Neural progenitor cell (in vitro differentiated cells): Measurements from ENCODE around the gene SPG11. TPM values are rescaled to one million over a fixed set of nuclear protein-coding genes. Genes with fewer than 3 reads are reported as not detected.

Experiments used
- DNase-seq: peaks from one replicate; pipeline ENCODE4 v3.0.0-alpha.2; 2016; ENCODE audit warnings: low spot score
- H2AFZ ChIP-seq: fragments of 200-600 bp; sonication (generic); replicated peaks from 2 replicates; pipeline ENCODE4 v1.6.1; 2016; ENCODE audit warnings: antibody characterized with exemption
- H3F3A ChIP-seq: fragments of 200-600 bp; sonication (generic); 2 replicates; pipeline ENCODE4 v1.6.1; 2016; ENCODE audit warnings: antibody characterized with exemption, low read depth
- H3K27ac ChIP-seq: fragments of 200-600 bp; sonication (generic); 2 replicates; pipeline ENCODE4 v1.5.1; 2016; ENCODE audit warnings: mild to moderate bottlenecking
- H3K27me3 ChIP-seq: fragments of 200-600 bp; sonication (generic); 2 replicates; pipeline ENCODE4 v1.6.1; 2016; ENCODE audit warnings: mild to moderate bottlenecking, moderate library complexity
- H3K36me3 ChIP-seq: fragments of 200-600 bp; sonication (generic); 2 replicates; pipeline ENCODE4 v1.5.1; 2016
- H3K4me1 ChIP-seq: fragments of 200-600 bp; sonication (generic); 2 replicates; pipeline ENCODE4 v1.6.1; 2016; ENCODE audit warnings: mixed run types
- H3K4me2 ChIP-seq: fragments of 200-600 bp; sonication (generic); 2 replicates; pipeline ENCODE4 v1.6.1; 2016
- H3K4me3 ChIP-seq: fragments of 200-600 bp; sonication (generic); 2 replicates; pipeline ENCODE4 v1.5.1; 2016
- H3K79me2 ChIP-seq: fragments of 200-600 bp; sonication (generic); 2 replicates; pipeline ENCODE4 v1.6.1; 2016; ENCODE audit warnings: low read depth
- H3K9ac ChIP-seq: fragments of 200-600 bp; sonication (generic); 2 replicates; pipeline ENCODE4 v1.6.1; 2016
- H3K9me3 ChIP-seq: fragments of 200-600 bp; sonication (generic); 2 replicates; pipeline ENCODE4 v1.5.1; 2016; ENCODE audit warnings: low read depth
- H4K20me1 ChIP-seq: fragments of 200-600 bp; sonication (generic); 2 replicates; pipeline ENCODE4 v1.6.1; 2016; ENCODE audit warnings: low read depth
- H3K27ac Mint-ChIP-seq: 3 replicates; pipeline ENCODE4 v1.8.0; 2021; ENCODE audit warnings: mixed read lengths
- H3K27me3 Mint-ChIP-seq: 2 replicates; pipeline ENCODE4 v1.8.0; 2022; ENCODE audit warnings: low read depth, mild to moderate bottlenecking, inconsistent platforms, moderate library complexity, mixed read lengths; ENCODE audit not compliant: insufficient read depth
- H3K36me3 Mint-ChIP-seq: 3 replicates; pipeline ENCODE4 v1.8.0; 2021; ENCODE audit warnings: mixed read lengths
- H3K4me1 Mint-ChIP-seq: 3 replicates; pipeline ENCODE4 v1.8.0; 2021; ENCODE audit warnings: mixed read lengths
- H3K4me3 Mint-ChIP-seq: 3 replicates; pipeline ENCODE4 v1.8.0; 2021; ENCODE audit warnings: mild to moderate bottlenecking, moderate library complexity, mixed read lengths
- H3K9me3 Mint-ChIP-seq: 3 replicates; pipeline ENCODE4 v1.8.0; 2020; ENCODE audit warnings: mixed read lengths
- CTCF ChIP-seq: fragments of 200-600 bp; sonication (generic); IDR thresholded peaks from 2 replicates; pipeline ENCODE4 v1.5.1; 2017; ENCODE audit warnings: antibody characterized with exemption, mild to moderate bottlenecking
- EZH2 ChIP-seq: fragments of 200-600 bp; sonication (generic); IDR thresholded peaks from 2 replicates; pipeline ENCODE4 v1.6.1; 2017; ENCODE audit warnings: antibody characterized with exemption, mild to moderate bottlenecking, moderate library complexity
- EZH2phosphoT487 ChIP-seq: fragments of 200-600 bp; sonication (generic); IDR thresholded peaks from 2 replicates; pipeline ENCODE4 v1.6.1; 2017; ENCODE audit warnings: antibody characterized with exemption
- small RNA-seq: library from RNA; depleted of rRNA; stranded (forward); fragments of <200 nt; gene quantifications from one replicate; pipeline ENCODE3, GENCODE V24; 2015
- total RNA-seq: library from RNA; depleted of rRNA; stranded (reverse); fragments of >200 nt; gene quantifications from 2 replicates; pipeline ENCODE4 v1.2.3, GENCODE V29; 2015; ENCODE audit warnings: low replicate concordance

Gene SPG11
- total RNA-seq, 1 donor from 2014 or later, result 65.9 TPM

GRCh38 chr15:44519537-44519936, 143.9 kb downstream of the SPG11 start:
- Histone ChIP-seq H3F3A (peaks cover 9% of the 10 kb centered on the region), H3K9me3 (no peaks in the 10 kb centered on the region), H2AFZ (no peak overlapping the region), H3K9ac (no peak overlapping the region), H3K4me3 (no peak overlapping the region), H4K20me1 (no peaks in the 10 kb centered on the region), H3K4me1 (no peaks in the 10 kb centered on the region), H3K27ac (no peak overlapping the region), H3K27me3 (no peaks in the 10 kb centered on the region), H3K4me2 (no peak overlapping the region), H3K36me3 (peaks cover 20% of the 10 kb centered on the region), H3K79me2 (no peaks in the 10 kb centered on the region)
- DNase-seq, result no peak
- TF ChIP-seq EZH2 (no peak), EZH2phosphoT487 (no peak), CTCF (no peak)
- Mint-ChIP-seq H3K27me3 (no peaks in the 10 kb centered on the region), H3K36me3 (peaks cover 11% of the 10 kb centered on the region), H3K9me3 (no peaks in the 10 kb centered on the region), H3K4me1 (no peaks in the 10 kb centered on the region), H3K27ac (no peak overlapping the region), H3K4me3 (no peak overlapping the region)

GRCh38 chr15:44516436-44516835, 147.0 kb downstream of the SPG11 start:
- DNase-seq, result no peak
- H3K36me3 ChIP-seq, result peaks cover 20% of the 10 kb centered on the region
- H3F3A ChIP-seq, result peaks cover 9% of the 10 kb centered on the region
- Mint-ChIP-seq H3K27me3 (peaks cover 2% of the 10 kb centered on the region), H3K27ac (no peak overlapping the region), H3K4me1 (no peaks in the 10 kb centered on the region), H3K36me3 (peaks cover 11% of the 10 kb centered on the region), H3K4me3 (no peak overlapping the region), H3K9me3 (no peaks in the 10 kb centered on the region)
- H3K9ac ChIP-seq, result no peak overlapping the region
- H3K79me2 ChIP-seq, result peaks cover 7% of the 10 kb centered on the region
- H3K27ac ChIP-seq, result no peak overlapping the region
- no peaks in the 10 kb centered on the region for H3K9me3 ChIP-seq
- H4K20me1 ChIP-seq, result no peaks in the 10 kb centered on the region
- TF ChIP-seq EZH2phosphoT487, result no peak
- no peak for TF ChIP-seq EZH2
- no peak for TF ChIP-seq CTCF
- no peak overlapping the region for H2AFZ ChIP-seq
- no peaks in the 10 kb centered on the region for H3K27me3 ChIP-seq
- no peak overlapping the region for H3K4me3 ChIP-seq
- peaks cover 4% of the 10 kb centered on the region for H3K4me1 ChIP-seq
- H3K4me2 ChIP-seq, result no peak overlapping the region

Small RNA genes lying within 50 kb of the gene (small RNA-seq; reads per million reads assigned to genes)
- not detected for gene RF00019

Other genes with a start within 250 kb of the SPG11 start
- 179 and 207 TPM in 2 replicates for gene CTDSPL2, start 236.0 kb downstream of the SPG11 start, total RNA-seq
- gene EIF3J, start 126.5 kb downstream of the SPG11 start, total RNA-seq, result 43.8 and 76.2 TPM in 2 replicates
- 0.68 TPM in 1 of 2 replicates, not detected in the other for gene PATL2, start 47.7 kb upstream of the SPG11 start, total RNA-seq
- 73.5 and 120 TPM in 2 replicates for gene B2M, start 47.9 kb upstream of the SPG11 start, total RNA-seq
- 0.46 and 0.51 TPM in 2 replicates for gene TRIM69, start 72.9 kb upstream of the SPG11 start, total RNA-seq